HepG2 (cell line): Measurements from ENCODE around the gene THBS1. TPM values are rescaled to one million over a fixed set of nuclear protein-coding genes. Genes with fewer than 3 reads are reported as not detected.

Experiments used
- ADNP ChIP-seq: sonication (generic); formaldehyde crosslinking; IDR thresholded peaks from 2 replicates; pipeline ENCODE4 v1.4.0; 2020; ENCODE audit warnings: missing genetic modification reagents
- ARHGAP35 ChIP-seq: sonication (generic); formaldehyde crosslinking; IDR thresholded peaks from 2 replicates; pipeline ENCODE4 v1.9.0; 2022; ENCODE audit warnings: mild to moderate bottlenecking, inconsistent platforms, moderate library complexity, missing genetic modification reagents, borderline replicate concordance
- BHLHE40 ChIP-seq: IDR thresholded peaks from 2 replicates; pipeline ENCODE4 v1.6.1; 2011; ENCODE audit warnings: low read length, improper control_type of control experiment
- ELF3 ChIP-seq: IDR thresholded peaks from 2 replicates; pipeline ENCODE4 v1.6.1; 2016; ENCODE audit warnings: missing genetic modification reagents, missing compliant biosample characterization
- ERF ChIP-seq: IDR thresholded peaks from 2 replicates; pipeline ENCODE4 v1.6.1; 2018; ENCODE audit warnings: missing biosample characterization, missing genetic modification reagents
- FOSL2 ChIP-seq: sonication (generic); formaldehyde crosslinking; IDR thresholded peaks from 2 replicates; pipeline ENCODE4 v1.4.0; 2020; ENCODE audit warnings: missing genetic modification reagents
- GTF3A ChIP-seq: sonication (generic); formaldehyde crosslinking; conservative IDR thresholded peaks from 2 replicates; pipeline ENCODE4 v1.4.0; 2020; ENCODE audit warnings: mild to moderate bottlenecking, missing genetic modification reagents
- KLF6 ChIP-seq: IDR thresholded peaks from 2 replicates; pipeline ENCODE4 v1.8.0; 2016; ENCODE audit warnings: missing biosample characterization, missing genetic modification reagents
- RARA ChIP-seq: IDR thresholded peaks from 2 replicates; pipeline ENCODE4 v1.6.1; 2016; ENCODE audit warnings: missing genetic modification reagents, missing compliant biosample characterization
- SMAD9 ChIP-seq: sonication (generic); formaldehyde crosslinking; IDR thresholded peaks from 2 replicates; pipeline ENCODE4 v1.5.1; 2020; ENCODE audit warnings: mild to moderate bottlenecking, missing genetic modification reagents
- SUZ12 ChIP-seq: fragments of 150-350 bp; IDR thresholded peaks from 2 replicates; pipeline ENCODE4 v1.6.1; 2014; ENCODE audit warnings: low read depth, low read length
- TCF7 ChIP-seq: sonication (generic); IDR thresholded peaks from 2 replicates; pipeline ENCODE4 v1.6.1; 2016; ENCODE audit warnings: antibody characterized with exemption, low read depth
- TEAD3 ChIP-seq: optimal IDR thresholded peaks from 2 replicates; pipeline ENCODE3; 2016; ENCODE audit warnings: borderline replicate concordance
- ZEB1 ChIP-seq: IDR thresholded peaks from 2 replicates; pipeline ENCODE4 v1.6.1; 2012; ENCODE audit warnings: mild to moderate bottlenecking, low read depth, inconsistent platforms; ENCODE audit not compliant: insufficient replicate concordance
- ZNF552 ChIP-seq: sonication (generic); formaldehyde crosslinking; IDR thresholded peaks from 2 replicates; pipeline ENCODE4 v1.9.0; 2022; ENCODE audit warnings: missing genetic modification reagents, mild to moderate bottlenecking, borderline replicate concordance
- ZNF674 ChIP-seq: sonication (generic); formaldehyde crosslinking; IDR thresholded peaks from 2 replicates; pipeline ENCODE4 v1.5.0; 2020; ENCODE audit warnings: low read depth, mild to moderate bottlenecking, missing genetic modification reagents
- ZNF83 ChIP-seq: sonication (generic); formaldehyde crosslinking; IDR thresholded peaks from 2 replicates; pipeline ENCODE4 v1.4.0; 2020; ENCODE audit warnings: missing genetic modification reagents, mild to moderate bottlenecking, borderline replicate concordance
- polyA plus RNA-seq, 8 experiments: library from polyadenylated mRNA; depleted of rRNA in 3 of 8; stranded (reverse) in 7 of 8; unstranded in 1 of 8; fragments of >200 nt; fragmentation: Illumina TruSeq in 4 of 8; extraction: Trizol in 4 of 8; gene quantifications; 2 replicates each; pipeline versions ENCODE4 v1.2.1 to v1.2.3, GENCODE V29; 2011 to 2016; ENCODE audit warnings: low read depth in 4 of 8, missing spikeins in 1 of 8, mixed read lengths in 1 of 8; ENCODE audit not compliant: insufficient read depth in 1 of 8
- total RNA-seq, 5 experiments: library from RNA; depleted of rRNA; stranded (reverse); fragments of >200 nt; fragmentation: Illumina TruSeq; extraction: Trizol; gene quantifications; 2 replicates each; pipeline ENCODE4 v1.2.3, GENCODE V29; 2016; ENCODE audit warnings: low read depth in 1 of 5
- TF ChIP-seq, protein P1 (sequence below): sonication (generic); formaldehyde crosslinking; IDR thresholded peaks from 2 replicates; pipeline ENCODE4 v1.9.0; 2021; ENCODE audit warnings: mild to moderate bottlenecking, missing genetic modification reagents
- TF ChIP-seq, protein P2 (sequence below): sonication (generic); formaldehyde crosslinking; IDR thresholded peaks from 2 replicates; pipeline ENCODE4 v1.5.1; 2020; ENCODE audit warnings: mild to moderate bottlenecking, missing genetic modification reagents, moderate library complexity
- TF ChIP-seq, protein P3 (sequence below): sonication (generic); formaldehyde crosslinking; IDR thresholded peaks from 2 replicates; pipeline ENCODE4 v1.4.0; 2020; ENCODE audit warnings: missing genetic modification reagents, borderline replicate concordance

THBS1 gene
- total and polyA plus RNA-seq, 2 of the 13 experiments (the other 11 are each of a cell fraction or from before 2014, with no cell fraction given), result 54.7 to 67.1 TPM

DNA sequence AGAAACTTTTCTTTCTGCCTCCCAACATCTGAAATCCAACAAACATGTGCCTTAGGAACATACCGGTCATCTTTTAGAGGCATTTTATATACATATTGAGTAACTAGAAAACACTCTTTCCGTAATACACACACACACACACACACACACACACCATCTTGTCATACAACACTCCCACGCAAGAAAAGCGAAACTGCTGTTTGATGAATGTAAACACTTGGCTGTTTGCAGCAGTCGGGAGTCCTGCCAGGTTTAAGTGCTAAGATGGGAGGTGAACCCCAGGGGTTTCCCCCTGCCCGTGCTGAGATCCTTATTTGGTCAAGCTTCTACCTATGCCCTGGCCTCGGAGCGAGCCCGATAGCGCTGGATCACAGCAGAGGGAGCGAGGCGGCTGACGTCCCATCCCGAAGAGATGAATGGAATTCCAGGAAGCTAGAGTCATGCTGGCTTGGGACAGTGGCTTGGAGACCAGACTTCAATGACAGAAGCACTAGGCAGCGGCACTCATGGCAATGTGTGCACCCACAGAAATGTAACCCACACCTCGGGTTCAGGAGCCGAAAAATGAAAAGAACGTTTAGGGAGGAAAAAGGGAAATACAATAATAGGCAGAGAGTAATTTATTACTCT, 1.3 kb upstream of the THBS1 start (continued):
- TF ChIP-seq, protein P1, sequence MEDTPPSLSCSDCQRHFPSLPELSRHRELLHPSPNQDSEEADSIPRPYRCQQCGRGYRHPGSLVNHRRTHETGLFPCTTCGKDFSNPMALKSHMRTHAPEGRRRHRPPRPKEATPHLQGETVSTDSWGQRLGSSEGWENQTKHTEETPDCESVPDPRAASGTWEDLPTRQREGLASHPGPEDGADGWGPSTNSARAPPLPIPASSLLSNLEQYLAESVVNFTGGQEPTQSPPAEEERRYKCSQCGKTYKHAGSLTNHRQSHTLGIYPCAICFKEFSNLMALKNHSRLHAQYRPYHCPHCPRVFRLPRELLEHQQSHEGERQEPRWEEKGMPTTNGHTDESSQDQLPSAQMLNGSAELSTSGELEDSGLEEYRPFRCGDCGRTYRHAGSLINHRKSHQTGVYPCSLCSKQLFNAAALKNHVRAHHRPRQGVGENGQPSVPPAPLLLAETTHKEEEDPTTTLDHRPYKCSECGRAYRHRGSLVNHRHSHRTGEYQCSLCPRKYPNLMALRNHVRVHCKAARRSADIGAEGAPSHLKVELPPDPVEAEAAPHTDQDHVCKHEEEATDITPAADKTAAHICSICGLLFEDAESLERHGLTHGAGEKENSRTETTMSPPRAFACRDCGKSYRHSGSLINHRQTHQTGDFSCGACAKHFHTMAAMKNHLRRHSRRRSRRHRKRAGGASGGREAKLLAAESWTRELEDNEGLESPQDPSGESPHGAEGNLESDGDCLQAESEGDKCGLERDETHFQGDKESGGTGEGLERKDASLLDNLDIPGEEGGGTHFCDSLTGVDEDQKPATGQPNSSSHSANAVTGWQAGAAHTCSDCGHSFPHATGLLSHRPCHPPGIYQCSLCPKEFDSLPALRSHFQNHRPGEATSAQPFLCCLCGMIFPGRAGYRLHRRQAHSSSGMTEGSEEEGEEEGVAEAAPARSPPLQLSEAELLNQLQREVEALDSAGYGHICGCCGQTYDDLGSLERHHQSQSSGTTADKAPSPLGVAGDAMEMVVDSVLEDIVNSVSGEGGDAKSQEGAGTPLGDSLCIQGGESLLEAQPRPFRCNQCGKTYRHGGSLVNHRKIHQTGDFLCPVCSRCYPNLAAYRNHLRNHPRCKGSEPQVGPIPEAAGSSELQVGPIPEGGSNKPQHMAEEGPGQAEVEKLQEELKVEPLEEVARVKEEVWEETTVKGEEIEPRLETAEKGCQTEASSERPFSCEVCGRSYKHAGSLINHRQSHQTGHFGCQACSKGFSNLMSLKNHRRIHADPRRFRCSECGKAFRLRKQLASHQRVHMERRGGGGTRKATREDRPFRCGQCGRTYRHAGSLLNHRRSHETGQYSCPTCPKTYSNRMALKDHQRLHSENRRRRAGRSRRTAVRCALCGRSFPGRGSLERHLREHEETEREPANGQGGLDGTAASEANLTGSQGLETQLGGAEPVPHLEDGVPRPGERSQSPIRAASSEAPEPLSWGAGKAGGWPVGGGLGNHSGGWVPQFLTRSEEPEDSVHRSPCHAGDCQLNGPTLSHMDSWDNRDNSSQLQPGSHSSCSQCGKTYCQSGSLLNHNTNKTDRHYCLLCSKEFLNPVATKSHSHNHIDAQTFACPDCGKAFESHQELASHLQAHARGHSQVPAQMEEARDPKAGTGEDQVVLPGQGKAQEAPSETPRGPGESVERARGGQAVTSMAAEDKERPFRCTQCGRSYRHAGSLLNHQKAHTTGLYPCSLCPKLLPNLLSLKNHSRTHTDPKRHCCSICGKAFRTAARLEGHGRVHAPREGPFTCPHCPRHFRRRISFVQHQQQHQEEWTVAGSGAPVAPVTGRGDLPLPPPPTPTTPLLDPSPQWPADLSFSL (CRISPR knock-in tag), result no peak
- peak; percentile 22; the same call in 1 of the 2 replicates for TF ChIP-seq BHLHE40
- no peak for TF ChIP-seq ZNF83
- no peak for TF ChIP-seq GTF3A (CRISPR knock-in tag)
- TF ChIP-seq ARHGAP35 (CRISPR knock-in tag), result no peak
- TF ChIP-seq ERF (CRISPR knock-in tag), result no peak
- TF ChIP-seq ZEB1, result no peak
- TF ChIP-seq KLF6, result no peak
- TF ChIP-seq RARA, result peak; percentile 20; the same call in 1 of the 2 replicates
- TF ChIP-seq TEAD3 (CRISPR knock-in tag), result peak; percentile 96
- no peak for TF ChIP-seq ZNF674
- no peak for TF ChIP-seq ADNP
- TF ChIP-seq ELF3, result 0 out of 2 replicates have a peak, but pooled peaks have one; percentile 4
- TF ChIP-seq FOSL2 (CRISPR knock-in tag), result peak; percentile 93
- TF ChIP-seq, protein P2, sequence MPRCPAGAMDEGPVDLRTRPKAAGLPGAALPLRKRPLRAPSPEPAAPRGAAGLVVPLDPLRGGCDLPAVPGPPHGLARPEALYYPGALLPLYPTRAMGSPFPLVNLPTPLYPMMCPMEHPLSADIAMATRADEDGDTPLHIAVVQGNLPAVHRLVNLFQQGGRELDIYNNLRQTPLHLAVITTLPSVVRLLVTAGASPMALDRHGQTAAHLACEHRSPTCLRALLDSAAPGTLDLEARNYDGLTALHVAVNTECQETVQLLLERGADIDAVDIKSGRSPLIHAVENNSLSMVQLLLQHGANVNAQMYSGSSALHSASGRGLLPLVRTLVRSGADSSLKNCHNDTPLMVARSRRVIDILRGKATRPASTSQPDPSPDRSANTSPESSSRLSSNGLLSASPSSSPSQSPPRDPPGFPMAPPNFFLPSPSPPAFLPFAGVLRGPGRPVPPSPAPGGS (CRISPR knock-in tag), result 0 out of 2 replicates have a peak, but pooled peaks have one; percentile 45
- peak; percentile 27; the same call in 1 of the 2 replicates for TF ChIP-seq TCF7
- TF ChIP-seq, protein P3, sequence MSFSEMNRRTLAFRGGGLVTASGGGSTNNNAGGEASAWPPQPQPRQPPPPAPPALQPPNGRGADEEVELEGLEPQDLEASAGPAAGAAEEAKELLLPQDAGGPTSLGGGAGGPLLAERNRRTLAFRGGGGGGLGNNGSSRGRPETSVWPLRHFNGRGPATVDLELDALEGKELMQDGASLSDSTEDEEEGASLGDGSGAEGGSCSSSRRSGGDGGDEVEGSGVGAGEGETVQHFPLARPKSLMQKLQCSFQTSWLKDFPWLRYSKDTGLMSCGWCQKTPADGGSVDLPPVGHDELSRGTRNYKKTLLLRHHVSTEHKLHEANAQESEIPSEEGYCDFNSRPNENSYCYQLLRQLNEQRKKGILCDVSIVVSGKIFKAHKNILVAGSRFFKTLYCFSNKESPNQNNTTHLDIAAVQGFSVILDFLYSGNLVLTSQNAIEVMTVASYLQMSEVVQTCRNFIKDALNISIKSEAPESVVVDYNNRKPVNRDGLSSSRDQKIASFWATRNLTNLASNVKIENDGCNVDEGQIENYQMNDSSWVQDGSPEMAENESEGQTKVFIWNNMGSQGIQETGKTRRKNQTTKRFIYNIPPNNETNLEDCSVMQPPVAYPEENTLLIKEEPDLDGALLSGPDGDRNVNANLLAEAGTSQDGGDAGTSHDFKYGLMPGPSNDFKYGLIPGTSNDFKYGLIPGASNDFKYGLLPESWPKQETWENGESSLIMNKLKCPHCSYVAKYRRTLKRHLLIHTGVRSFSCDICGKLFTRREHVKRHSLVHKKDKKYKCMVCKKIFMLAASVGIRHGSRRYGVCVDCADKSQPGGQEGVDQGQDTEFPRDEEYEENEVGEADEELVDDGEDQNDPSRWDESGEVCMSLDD (CRISPR knock-in tag), result 0 out of 2 replicates have a peak, but pooled peaks have one; percentile 55
- TF ChIP-seq ZNF552 (CRISPR knock-in tag), result no peak
- TF ChIP-seq SUZ12, result no peak
- no peak for TF ChIP-seq SMAD9 (CRISPR knock-in tag)
